ENCODE data around the gene MYEOV.

The MYEOV gene

GRCh38 chr11:69288883-69289242, 5.1 kb upstream of the MYEOV start:
- no peak for DNase-seq

DNA sequence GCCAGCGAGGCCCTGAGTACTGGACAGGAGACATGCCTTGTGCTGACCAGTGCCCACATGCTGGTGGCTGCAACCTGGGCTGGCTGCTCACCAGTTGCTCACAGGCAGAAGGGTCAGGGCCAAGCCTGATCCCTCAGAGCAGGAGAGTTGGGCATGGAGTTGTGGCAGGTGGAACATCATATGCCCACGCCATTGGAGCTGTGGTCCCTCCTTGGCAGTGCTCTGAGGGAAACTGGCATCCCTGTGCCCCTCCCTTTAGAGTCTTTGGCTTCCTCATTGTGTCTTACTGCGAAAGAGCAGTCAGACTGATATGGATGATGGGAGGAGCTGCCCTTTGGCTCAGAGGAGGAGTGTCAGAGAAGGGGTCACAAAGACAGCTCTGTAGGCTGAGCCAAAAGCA, 3.1 kb upstream of the MYEOV start:
- no peak for DNase-seq

GRCh38 chr11:69291459-69292110, 2.4 kb upstream of the MYEOV start:
- DNase-seq = no peak

- DNase-seq = peak; percentile 47
Measured at GRCh38 chr11:69292221-69292648, 1.7 kb upstream of the MYEOV start.

DNA sequence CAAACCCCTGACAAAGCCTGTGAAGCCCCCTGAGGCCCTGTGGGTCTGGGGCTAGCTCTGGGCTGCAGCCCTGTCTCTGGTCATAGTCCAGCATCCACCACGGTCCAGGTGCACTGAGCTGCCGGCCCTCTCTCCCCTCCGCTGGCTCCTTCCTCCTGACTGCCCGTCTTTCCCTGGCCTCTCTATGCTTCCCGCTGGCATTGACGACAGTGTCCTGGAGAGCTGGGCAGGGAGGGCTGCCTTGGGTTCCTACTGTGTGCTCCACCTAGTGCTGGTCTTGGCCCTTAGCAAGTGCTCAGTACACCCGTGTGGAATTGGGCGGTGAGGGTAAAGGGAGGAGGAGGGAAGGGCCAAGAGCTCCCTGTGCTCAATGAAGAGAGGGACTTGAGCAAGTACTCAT, 868 bp upstream of the MYEOV start:
- no peak for DNase-seq

DNA sequence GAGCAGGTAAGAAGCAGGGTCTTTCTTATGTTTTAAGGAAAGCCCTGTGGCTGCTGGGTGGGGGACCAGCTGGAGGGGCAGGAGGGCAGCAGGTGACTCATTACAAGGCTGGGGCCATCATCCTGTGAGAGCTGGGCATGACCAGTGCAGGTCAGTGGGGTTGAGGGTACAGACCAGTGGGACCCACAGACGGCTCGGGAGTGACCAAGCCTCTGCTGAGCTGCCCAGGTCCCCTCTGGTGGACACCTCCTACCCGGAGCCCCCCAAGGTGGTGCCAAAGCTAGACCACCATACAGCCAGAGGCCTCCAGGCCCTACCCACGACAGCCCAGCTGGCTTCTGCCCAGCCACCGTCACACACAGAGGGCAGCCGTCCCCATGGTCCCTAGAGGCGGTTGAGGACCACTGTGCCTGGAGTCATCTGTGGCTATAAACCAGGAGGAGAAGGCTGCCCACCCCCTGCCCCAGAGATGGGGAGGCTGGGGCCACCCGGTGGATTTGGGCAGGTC, 670 bp downstream of the MYEOV start:
- DNase-seq = no peak

DNA sequence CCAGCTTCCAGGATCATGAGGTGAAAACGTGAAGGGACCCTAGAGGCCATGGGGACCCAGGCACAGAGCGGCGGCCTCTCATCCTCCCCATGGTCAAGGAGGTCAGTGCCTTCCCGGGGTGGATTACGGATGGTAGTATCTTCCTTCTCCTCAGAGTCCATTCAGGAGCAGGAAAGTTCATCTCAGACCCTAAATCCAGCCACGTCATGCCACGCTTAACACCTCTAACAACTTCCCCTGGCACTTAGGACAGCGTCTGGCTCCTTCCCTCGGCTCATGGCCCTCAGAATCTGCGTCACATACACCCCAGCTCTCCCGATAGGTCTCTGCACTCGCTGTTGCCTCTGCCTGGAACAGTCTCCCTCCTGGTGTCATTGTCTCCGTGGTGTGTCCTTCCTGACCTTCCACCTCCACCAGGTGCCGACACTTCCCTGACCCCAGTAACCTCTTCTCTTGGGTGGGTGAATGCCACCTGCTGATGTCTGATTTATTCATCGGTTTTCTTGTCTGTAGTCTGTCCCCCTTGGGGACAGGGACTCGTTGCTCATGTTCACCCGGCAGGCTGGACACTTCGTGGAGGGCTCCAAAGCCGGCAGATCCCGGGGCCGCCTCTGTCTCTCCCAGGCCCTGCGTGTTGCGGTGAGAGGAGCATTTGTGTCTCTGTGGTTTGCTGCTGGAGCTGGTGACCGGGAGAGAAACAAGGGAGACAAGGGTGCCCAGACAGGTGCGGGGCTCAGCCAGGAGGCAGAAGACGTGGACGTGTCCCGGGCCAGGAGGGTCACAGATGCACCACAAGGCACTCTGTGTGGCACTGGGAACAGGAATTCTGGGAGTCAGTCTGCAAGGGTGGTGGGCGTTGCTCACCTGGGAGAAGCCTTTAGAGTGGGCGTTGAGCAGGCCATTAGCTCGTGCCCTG, 1.4 kb downstream of the MYEOV start:
- no peak for DNase-seq

DNA sequence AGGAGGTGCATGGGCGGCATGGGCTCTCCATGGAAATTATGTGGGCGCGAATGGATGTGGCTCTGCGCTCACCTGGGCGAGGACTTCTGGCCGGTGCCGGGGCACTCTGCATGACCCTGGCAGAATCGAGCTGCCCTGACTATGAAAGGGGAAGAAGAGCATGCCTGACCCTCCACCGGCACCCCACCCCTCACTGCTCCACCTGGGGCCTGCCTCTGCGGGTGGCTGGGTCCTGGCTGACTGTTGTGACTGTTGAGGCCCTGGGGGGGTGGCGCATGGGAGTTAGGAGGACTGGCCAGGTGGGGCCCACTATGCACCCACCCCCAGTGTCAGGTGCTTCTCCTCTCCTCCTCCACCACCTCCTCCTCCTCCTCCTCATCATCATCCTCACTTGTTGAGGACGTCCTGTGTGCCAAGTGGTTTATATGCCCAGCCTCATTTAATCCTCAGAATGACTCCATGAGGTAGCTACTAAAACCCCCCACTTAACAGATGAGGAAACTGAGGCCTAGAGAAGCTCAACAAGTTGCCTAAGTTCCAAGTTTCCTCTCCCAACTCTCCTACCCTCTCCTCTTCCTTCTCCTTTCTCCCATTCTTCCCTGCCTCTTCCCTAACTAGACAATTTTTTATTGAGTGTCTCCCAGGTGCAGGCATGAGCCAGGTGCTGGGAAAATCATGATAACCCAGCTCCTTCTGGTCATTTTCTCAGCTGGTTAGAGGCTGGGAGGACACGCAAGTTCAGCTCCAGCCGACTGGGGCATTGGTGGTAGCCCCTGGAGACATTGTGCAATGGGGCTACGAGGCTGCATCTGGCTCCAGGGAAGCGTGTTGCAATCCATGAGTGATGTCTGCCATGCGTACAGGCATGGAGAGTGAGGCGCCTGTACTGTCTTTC, 2.3 kb downstream of the MYEOV start:
- DNase-seq = no peak

GRCh38 chr11:69296890-69297786, 3.2 kb downstream of the MYEOV start:
- DNase-seq = peak; percentile 52

GRCh38 chr11:69297787-69298266, 3.9 kb downstream of the MYEOV start:
- no peak for DNase-seq

- DNase-seq = no peak
Measured at GRCh38 chr11:69298267-69299022, 4.5 kb downstream of the MYEOV start.

DNA sequence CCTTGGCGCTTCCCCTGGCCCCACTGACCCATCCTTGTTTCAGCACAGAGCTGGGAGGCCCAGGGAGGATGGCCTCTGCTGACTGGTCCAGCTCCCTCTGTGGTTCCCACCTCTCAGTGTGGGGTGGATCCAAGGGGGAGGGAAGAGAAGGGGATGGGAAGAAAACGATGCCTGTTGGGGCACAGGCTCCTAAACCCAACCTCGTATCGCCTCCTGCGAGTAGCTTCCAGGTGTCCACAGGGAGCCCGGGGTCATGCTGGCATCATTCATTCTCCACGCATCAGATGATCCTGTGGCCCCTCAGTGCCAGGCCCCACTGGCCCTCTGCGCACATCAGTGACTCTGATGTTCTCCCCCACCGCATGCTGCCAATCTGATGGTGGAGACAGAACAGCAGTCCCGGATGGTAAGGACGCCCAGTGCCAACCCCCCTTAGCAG, 5.1 kb downstream of the MYEOV start:
- no peak for DNase-seq

- DNase-seq = no peak
Measured at GRCh38 chr11:69299572-69299971, 5.6 kb downstream of the MYEOV start.

DNA sequence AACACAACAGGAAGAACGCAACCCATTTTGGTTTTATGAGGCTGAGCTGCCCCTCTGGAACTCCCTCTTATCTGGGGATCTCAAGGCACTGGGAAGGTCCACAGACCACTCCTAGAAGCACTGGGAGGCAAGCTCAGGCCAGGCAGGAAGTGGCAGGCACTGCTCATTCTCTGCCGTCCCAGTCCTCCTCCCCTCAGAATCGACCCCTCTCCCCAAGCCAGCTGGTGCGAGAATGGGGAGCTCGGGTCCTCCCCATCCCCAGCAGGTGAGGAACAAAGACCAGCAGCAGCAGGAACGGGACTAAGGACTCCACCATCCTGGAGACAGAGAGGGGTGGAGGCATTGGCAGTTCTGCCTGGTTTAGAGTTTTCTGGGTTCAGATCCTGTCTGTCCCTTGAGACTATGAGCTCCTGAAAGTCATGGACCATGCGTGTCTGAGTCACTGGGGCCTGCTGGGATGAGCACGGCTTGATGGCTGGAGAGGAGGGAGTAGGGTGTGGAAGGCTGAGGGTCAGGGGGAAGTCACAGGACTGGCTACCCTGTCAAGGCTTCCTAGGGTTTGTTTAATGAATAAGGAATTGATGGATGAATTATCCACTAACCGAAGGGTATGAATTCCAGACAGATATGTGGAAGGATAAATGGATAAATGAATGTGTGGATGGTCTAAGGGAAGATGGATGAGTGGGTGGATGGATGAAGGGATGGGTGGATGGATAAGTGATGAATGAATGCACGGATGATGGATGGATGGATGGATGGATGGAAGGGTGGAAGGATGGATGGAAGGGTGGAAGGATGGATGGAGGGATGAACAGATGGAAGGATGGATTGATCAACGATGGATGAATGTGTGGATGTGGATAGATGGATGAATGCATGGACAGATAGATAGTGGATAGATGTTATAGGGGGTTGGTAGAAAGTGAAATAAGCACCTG, 6.4 kb downstream of the MYEOV start:
- DNase-seq = no peak

DNA sequence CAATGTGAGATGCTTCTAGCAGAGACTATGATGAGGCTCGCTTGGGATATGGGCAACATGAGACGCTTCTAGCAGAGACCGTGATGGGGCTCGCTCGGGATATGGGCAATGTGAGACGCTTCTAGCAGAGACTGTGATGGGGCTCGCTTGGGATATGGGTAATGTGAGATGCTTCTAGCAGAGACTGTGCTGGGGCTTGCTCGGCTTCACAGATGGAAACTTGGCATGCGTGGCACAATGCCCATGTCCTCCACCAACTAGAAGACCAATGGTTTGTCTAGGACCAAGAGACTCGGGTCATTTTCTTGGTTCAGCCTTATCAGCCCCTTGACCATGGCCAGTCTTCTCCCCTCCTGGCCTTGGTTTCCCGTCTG, 7.1 kb downstream of the MYEOV start:
- DNase-seq = no peak

DNA sequence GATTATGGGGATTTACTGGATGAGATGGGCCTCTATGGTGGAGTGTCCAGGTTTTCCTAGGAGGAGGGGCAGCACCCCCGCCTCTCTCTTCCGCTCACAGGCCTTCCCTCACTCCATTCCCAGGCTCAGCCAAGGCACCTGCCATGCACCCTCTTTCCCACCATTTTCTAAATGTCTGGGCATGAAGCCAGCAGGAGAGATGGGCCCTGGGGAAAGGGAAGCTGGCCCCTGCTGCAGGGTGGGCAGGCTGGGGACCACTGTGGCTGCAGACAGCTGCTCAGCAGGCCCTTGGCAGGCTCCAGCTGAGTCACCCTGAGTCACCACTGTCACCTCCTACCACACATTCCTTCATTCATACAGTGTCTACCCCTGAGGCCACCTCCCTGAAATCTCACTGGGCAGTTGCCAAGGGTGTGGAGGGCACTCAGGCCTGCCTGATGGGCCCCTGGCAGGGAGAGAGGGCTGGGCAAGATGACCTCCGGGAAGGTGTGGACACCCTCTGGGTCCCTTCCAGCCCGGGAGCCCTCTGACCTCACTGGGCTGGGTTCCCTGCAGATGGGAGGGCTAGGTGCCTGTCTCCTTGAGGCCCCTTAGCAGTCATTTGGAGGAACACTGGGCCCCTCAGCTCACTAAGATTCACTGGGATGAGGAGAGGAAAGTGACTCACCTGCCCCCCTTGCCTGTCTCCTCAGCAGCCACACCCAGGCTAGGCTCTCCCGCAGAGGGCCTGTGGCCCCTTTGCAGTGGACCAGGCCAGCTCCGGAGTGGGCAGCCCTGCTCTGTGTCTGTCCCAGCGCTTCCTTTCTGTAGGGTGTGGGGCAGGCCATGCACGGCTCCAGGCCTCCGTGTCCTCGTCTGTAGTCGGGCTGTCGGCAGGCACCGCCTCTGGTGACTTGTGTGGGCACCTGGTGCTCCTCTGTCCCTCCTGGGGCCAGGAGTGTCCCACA, 7.8 kb downstream of the MYEOV start:
- no peak for DNase-seq

GRCh38 chr11:69302447-69303020, 8.6 kb downstream of the MYEOV start:
- no peak for DNase-seq

- DNase-seq = no peak
Measured at GRCh38 chr11:69303427-69303826, 9.5 kb downstream of the MYEOV start.
